Glutamatergic neuron (in vitro differentiated cells): ENCODE measurements around the gene SYCE1L. TPM values are rescaled to one million over a fixed set of nuclear protein-coding genes. Genes with fewer than 3 reads are reported as not detected.
"Not testable (repeated sequence)": the region's sequence is repeated elsewhere in the genome, so short reads cannot be mapped to it uniquely, and the experiment has no call there.

Experiments
- DNase-seq: peaks from one replicate; pipeline ENCODE4 v3.0.0; 2022
- H3K27ac Mint-ChIP-seq: one replicate; pipeline ENCODE4 v1.8.0; 2020; ENCODE audit warnings: mild to moderate bottlenecking, mixed read lengths, inconsistent platforms; ENCODE audit not compliant: unreplicated experiment
- H3K27me3 Mint-ChIP-seq: one replicate; pipeline ENCODE4 v1.8.0; 2020; ENCODE audit warnings: mild to moderate bottlenecking, moderate library complexity, mixed read lengths, inconsistent platforms; ENCODE audit not compliant: unreplicated experiment
- H3K36me3 Mint-ChIP-seq: one replicate; pipeline ENCODE4 v1.8.0; 2020; ENCODE audit warnings: mild to moderate bottlenecking, mixed read lengths, inconsistent platforms; ENCODE audit not compliant: unreplicated experiment
- H3K4me1 Mint-ChIP-seq: one replicate; pipeline ENCODE4 v1.8.0; 2020; ENCODE audit warnings: mild to moderate bottlenecking, low read depth, mixed read lengths, inconsistent platforms; ENCODE audit not compliant: unreplicated experiment
- H3K4me3 Mint-ChIP-seq: one replicate; pipeline ENCODE4 v1.8.0; 2020; ENCODE audit warnings: mild to moderate bottlenecking, mixed read lengths, inconsistent platforms; ENCODE audit not compliant: unreplicated experiment
- H3K9me3 Mint-ChIP-seq: one replicate; pipeline ENCODE4 v1.8.0; 2020; ENCODE audit warnings: mild to moderate bottlenecking, moderate library complexity, mixed read lengths, inconsistent platforms; ENCODE audit not compliant: unreplicated experiment
- CTCF ChIP-seq: fragments of 200-600 bp; sonication (generic); IDR thresholded peaks from one replicate; pipeline ENCODE4 v1.5.0; 2021; ENCODE audit not compliant: partially characterized antibody, unreplicated experiment
- total RNA-seq: library from RNA; stranded (reverse); fragmentation: NEBNext Ultra II Directional; extraction: Animal tissue kit (Norgen Biotek cat#: 25700); gene quantifications from one replicate; pipeline ENCODE4 v1.2.1, GENCODE V29; 2021; ENCODE audit not compliant: unreplicated experiment

The SYCE1L gene
- total RNA-seq, 1 donor from 2014 or later = 12.8 TPM

- H3K27ac Mint-ChIP-seq = no peak overlapping the region
- no peaks in the 10 kb centered on the region for H3K9me3 Mint-ChIP-seq
- no peak overlapping the region for H3K4me3 Mint-ChIP-seq
- DNase-seq = no peak
- H3K27me3 Mint-ChIP-seq = peaks cover 2% of the 10 kb centered on the region
- no peak for TF ChIP-seq CTCF
- peaks cover 7% of the 10 kb centered on the region for H3K4me1 Mint-ChIP-seq
- H3K36me3 Mint-ChIP-seq = no peaks in the 10 kb centered on the region
Observed at GRCh38 chr16:77231047-77231446, 31.8 kb downstream of the SYCE1L start.

- no peak overlapping the region for H3K4me3 Mint-ChIP-seq
- TF ChIP-seq CTCF = no peak
- H3K27me3 Mint-ChIP-seq = peaks cover 2% of the 10 kb centered on the region
- no peaks in the 10 kb centered on the region for H3K36me3 Mint-ChIP-seq
- H3K4me1 Mint-ChIP-seq = peaks cover 9% of the 10 kb centered on the region
- no peak for DNase-seq
- H3K27ac Mint-ChIP-seq = no peak overlapping the region
- H3K9me3 Mint-ChIP-seq = no peaks in the 10 kb centered on the region
Observed at GRCh38 chr16:77233799-77234519, 34.8 kb downstream of the SYCE1L start.

- Mint-ChIP-seq H3K27ac (no peak overlapping the region), H3K4me3 (no peak overlapping the region), H3K9me3 (no peaks in the 10 kb centered on the region), H3K27me3 (peaks cover 2% of the 10 kb centered on the region), H3K36me3 (no peaks in the 10 kb centered on the region), H3K4me1 (peaks cover 12% of the 10 kb centered on the region)
- no peak for DNase-seq
- TF ChIP-seq CTCF = no peak
Observed at GRCh38 chr16:77234611-77235010, 35.4 kb downstream of the SYCE1L start.

GRCh38 chr16:77236063-77236511 is 36.9 kb downstream of the SYCE1L start:
- Mint-ChIP-seq H3K4me1 (peaks cover 13% of the 10 kb centered on the region), H3K4me3 (no peak overlapping the region), H3K36me3 (no peaks in the 10 kb centered on the region), H3K9me3 (no peaks in the 10 kb centered on the region), H3K27me3 (peaks cover 2% of the 10 kb centered on the region), H3K27ac (no peak overlapping the region)
- DNase-seq = peak; percentile 93
- TF ChIP-seq CTCF = peak; percentile 98

- H3K4me1 Mint-ChIP-seq = peaks cover 10% of the 10 kb centered on the region
- no peak overlapping the region for H3K27ac Mint-ChIP-seq
- H3K27me3 Mint-ChIP-seq = no peaks in the 10 kb centered on the region
- no peak for TF ChIP-seq CTCF
- no peaks in the 10 kb centered on the region for H3K36me3 Mint-ChIP-seq
- H3K9me3 Mint-ChIP-seq = no peaks in the 10 kb centered on the region
- DNase-seq = no peak
- no peak overlapping the region for H3K4me3 Mint-ChIP-seq
Observed at GRCh38 chr16:77238593-77238992, 39.4 kb downstream of the SYCE1L start.

- H3K4me1 Mint-ChIP-seq, H3K27me3 Mint-ChIP-seq, H3K36me3 Mint-ChIP-seq, H3K27ac Mint-ChIP-seq, H3K4me3 Mint-ChIP-seq, DNase-seq, H3K9me3 Mint-ChIP-seq: not testable (repeated sequence)
Observed at GRCh38 chr16:77242471-77242870, 43.3 kb downstream of the SYCE1L start.
